ENCODE results near the gene NAT8L. TPM values are rescaled to one million over a fixed set of nuclear protein-coding genes. Genes with fewer than 3 reads are reported as not detected.

NAT8L gene
- total RNA-seq, 4 donors from 2014 or later: 1.5 to 3.2 (median 1.8) TPM

DNA sequence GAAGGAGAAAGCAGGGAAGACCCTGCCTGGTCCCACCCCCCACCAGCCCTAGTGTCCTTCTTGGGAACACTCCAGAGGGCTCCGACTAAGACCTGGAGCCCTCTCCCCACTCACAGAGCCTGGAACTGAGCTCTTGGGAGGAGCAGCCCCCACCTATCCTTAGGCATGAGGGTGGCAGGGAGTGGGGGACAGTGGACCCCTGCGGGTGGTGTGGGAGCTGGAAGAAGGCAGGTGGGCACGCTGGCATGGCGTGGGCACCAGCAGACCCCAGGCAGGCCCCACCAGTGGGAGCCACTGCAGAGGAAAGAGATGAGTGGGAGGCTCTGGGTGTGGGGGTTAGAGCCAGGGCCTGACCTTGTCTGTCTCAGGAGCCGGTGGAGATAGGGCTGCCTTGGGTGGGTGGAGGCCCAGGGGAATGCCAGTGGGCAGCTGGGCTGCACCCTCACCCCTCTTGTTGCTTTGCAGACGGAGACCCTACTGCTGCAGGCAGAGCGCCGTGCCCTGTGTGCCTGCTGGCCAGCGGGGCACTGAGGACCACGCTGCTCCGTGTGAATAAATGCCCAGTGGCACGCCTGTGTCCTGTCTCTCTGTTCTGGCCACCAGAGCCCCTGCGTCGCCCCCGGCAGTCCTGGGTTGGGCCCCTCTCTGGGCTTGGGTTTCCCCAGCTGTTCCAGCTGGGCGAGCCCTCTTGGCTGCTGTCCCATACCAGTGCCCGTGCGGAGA is 15.6 kb upstream of the NAT8L start:
- H3K36me3 ChIP-seq: no peaks in the 10 kb centered on the region
- H3K4me3 ChIP-seq: no peak overlapping the region
- in situ Hi-C loops (cut with MboI; ENCODE audit: low sequenced_read_pairs in 4 of 4) (no loop called here), intact Hi-C loops (cut with DNase I; ENCODE audit: low total_unique reads) (no loop called here)
- no peak overlapping the region for H3K27ac ChIP-seq
- H3K4me1 ChIP-seq: peaks cover 0 to 15% of the 10 kb centered on the region in 2 donors
- no peak for ATAC-seq
- no peak for TF ChIP-seq POLR2A (IDR thresholded peaks at IDR 0.05)
- no peaks in the 10 kb centered on the region for H3K9me3 ChIP-seq
- no peak for DNase-seq
- peaks cover 22 to 61% (median 48%) of the 10 kb centered on the region in 3 donors for H3K27me3 ChIP-seq

- Histone ChIP-seq H3K4me3 (no peak overlapping the region), H3K27ac (no peak overlapping the region), H3K4me1 (peaks cover 0 to 15% of the 10 kb centered on the region in 2 donors), H3K36me3 (no peaks in the 10 kb centered on the region), H3K27me3 (peaks cover 22 to 58% (median 45%) of the 10 kb centered on the region in 3 donors), H3K9me3 (no peaks in the 10 kb centered on the region)
- ATAC-seq (no peak), DNase-seq (no peak)
- intact Hi-C loops (cut with DNase I; ENCODE audit: low total_unique reads) (no loop called here), in situ Hi-C loops (cut with MboI; ENCODE audit: low sequenced_read_pairs in 4 of 4) (no loop called here)
- no peak for TF ChIP-seq POLR2A (IDR thresholded peaks at IDR 0.05)
These were observed 15.0 kb upstream of the NAT8L start for GRCh38 chr4:2044119-2044485.

DNA sequence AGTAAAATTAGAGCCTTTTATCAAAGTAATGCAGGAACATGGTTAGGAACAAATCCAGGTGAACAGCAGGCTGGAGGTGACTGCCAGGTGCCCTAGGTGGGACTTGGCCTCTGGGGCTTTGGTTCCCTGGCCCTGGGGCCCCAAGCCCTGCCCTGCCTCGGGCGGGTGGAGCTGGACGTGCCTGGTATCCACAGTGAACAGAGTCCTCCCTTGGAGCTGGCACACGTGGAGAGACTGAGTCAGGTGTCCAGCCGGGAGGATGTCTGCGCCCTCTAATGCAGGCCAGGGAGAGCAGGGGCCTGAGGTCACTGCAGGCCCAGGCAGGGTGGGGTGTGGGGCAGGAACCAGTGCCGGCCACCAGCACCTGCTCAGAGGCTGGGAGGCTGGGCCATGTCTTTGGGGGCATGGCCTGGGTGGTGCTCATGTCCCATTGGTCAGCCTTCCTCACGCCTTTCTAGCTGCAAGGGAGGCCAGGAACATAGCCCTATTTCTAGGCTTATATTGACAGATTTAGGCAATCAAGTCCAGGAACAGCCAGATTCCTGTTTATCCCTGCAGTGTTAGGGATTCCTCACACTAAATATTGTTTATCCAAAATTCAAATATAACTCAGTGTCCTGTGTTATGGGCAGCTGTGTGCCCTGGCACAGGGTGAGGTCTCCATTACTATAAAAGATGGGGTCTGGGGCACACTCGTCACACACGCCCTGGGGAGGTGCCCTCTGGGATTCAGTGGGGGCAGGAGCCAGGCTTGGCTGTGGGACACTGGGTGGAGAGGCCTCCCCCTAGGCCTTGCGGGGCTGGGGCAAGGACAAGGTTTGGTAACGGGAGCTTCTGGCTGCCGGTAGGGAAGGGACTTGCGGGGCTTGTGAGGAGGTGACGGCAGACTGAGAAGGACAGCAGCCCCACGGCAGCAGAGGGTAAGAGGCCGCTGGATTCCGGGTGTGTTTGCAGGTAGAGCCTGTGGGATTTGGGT is 14.3 kb upstream of the NAT8L start:
- Histone ChIP-seq H3K4me1 (peaks cover 0 to 15% of the 10 kb centered on the region in 2 donors), H3K9me3 (no peaks in the 10 kb centered on the region), H3K27me3 (peaks cover 22 to 50% (median 39%) of the 10 kb centered on the region in 3 donors), H3K4me3 (no peak overlapping the region), H3K36me3 (no peaks in the 10 kb centered on the region), H3K27ac (no peak overlapping the region)
- DNase-seq (no peak), ATAC-seq (no peak)
- in situ Hi-C loops (cut with MboI; ENCODE audit: low sequenced_read_pairs in 4 of 4): no loop called here
- intact Hi-C loops (cut with DNase I; ENCODE audit: low total_unique reads): loop anchor here (1.0 kb wide), 1 partner anchor 35 kb away; no protein-coding TSS in a partner anchor
- TF ChIP-seq POLR2A (IDR thresholded peaks at IDR 0.05) (no peak), CTCF (IDR thresholded peaks at IDR 0.05 in 4 of 5, conservative IDR thresholded peaks at IDR 0.05 in 1 of 5) (no peak)

DNA sequence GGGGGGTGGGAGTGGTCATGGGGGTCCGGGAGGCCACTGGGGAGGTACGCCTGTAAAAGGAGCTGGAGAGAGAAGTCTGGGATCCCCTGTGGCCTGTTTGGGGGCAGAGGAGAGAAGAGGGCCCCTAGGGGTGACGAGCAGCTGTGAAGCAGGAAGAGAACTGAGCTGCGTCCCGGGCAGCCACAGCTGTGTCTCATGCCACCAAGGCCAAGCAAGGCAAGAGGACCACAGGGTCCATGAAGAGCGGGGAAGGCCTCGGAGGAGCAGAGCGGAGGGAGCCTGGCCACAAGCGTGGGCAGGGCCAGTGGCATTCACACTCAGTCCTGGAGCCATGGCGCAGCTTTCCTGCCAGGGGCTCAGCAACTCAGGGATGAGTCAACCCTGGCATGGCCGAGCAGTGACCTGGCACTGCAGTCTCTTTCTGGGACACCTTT is 13.6 kb upstream of the NAT8L start:
- in situ Hi-C loops (cut with MboI; ENCODE audit: low sequenced_read_pairs in 4 of 4) (no loop called here), intact Hi-C loops (cut with DNase I; ENCODE audit: low total_unique reads) (loop anchor here (1.0 kb wide), 1 partner anchor 35 kb away; no protein-coding TSS in a partner anchor)
- DNase-seq (peak; percentile 26 to 64), ATAC-seq (peak; percentile 69 to 87)
- Histone ChIP-seq H3K4me1 (peaks cover 0 to 13% of the 10 kb centered on the region in 2 donors), H3K4me3 (no peak overlapping the region), H3K27ac (peak overlapping the region in 3 of 4 donors; percentile 47 to 64 (median 51)), H3K36me3 (no peaks in the 10 kb centered on the region), H3K27me3 (peaks cover 18 to 43% (median 33%) of the 10 kb centered on the region in 3 donors), H3K9me3 (no peaks in the 10 kb centered on the region)
- TF ChIP-seq POLR2A (IDR thresholded peaks at IDR 0.05): no peak
- TF ChIP-seq CTCF (IDR thresholded peaks at IDR 0.05 in 4 of 5, conservative IDR thresholded peaks at IDR 0.05 in 1 of 5): no peak

DNA sequence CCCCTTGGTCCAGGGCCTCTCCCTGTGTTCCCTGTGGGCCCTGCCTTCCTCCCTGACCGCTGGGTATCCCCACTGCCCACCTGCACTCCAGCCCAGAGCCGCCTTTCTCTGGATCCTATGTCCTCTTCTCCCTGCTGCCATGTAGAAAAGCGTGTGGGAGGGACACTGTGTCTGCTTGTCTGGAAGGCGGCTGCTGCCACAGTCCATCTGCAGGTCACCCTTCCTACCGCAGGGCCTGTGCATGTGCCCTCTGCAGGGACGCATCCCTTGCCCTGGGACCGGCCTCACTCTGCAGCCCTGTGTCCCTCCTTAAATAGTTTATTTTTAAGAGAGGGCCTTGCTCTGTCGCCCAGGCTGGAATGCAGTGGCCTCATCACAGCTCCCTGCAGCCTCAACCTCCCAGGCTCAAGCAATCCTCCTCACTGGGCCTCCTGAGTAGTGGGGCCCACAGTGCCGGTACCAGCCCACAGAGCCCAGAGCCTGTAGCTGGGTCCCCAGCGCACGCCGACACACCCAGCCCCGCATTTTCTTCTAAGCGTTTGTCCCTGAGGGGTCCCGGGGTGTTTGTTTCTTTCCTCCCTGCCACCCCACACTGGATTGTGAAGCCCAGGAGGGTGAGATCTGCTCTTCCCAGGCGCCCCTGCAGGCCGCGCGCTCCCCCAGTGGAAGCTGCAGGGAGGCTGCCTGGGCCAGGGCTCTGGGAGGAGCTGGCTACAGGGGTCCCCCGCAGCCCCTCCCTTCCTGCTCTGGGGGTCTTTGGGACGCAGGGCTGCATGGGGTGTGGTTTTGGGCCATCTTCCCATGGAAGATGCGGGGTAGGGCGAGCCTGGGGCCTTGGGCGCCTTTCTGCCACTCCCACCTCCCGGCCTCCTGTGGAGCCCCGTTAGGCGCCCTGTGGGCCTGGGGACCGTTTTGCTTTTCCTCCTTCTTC is 12.8 kb upstream of the NAT8L start:
- intact Hi-C loops (cut with DNase I; ENCODE audit: low total_unique reads): no loop called here
- TF ChIP-seq POLR2A (IDR thresholded peaks at IDR 0.05): no peak
- TF ChIP-seq CTCF (IDR thresholded peaks at IDR 0.05 in 4 of 5, conservative IDR thresholded peaks at IDR 0.05 in 1 of 5): no peak
- H3K27me3 ChIP-seq: peaks cover 13 to 36% (median 25%) of the 10 kb centered on the region in 3 donors
- H3K4me1 ChIP-seq: peaks cover 0 to 10% of the 10 kb centered on the region in 2 donors
- no peaks in the 10 kb centered on the region for H3K9me3 ChIP-seq
- in situ Hi-C loops (cut with MboI; ENCODE audit: low sequenced_read_pairs in 4 of 4): no loop called here
- H3K4me3 ChIP-seq: no peak overlapping the region
- peak in 1 of 2 donors; percentile 39 for ATAC-seq
- DNase-seq: no peak
- H3K36me3 ChIP-seq: no peaks in the 10 kb centered on the region
- H3K27ac ChIP-seq: peak overlapping the region in 3 of 4 donors; percentile 47 to 64 (median 51)
